Fibroblast of lung (primary cell): ENCODE results near the gene PCGF3. TPM values are rescaled to one million over a fixed set of nuclear protein-coding genes. Genes with fewer than 3 reads are reported as not detected.
A peak's percentile ranks its signal among the peaks of the same experiment; 100 is the strongest.

Experiments used
- DNase-seq, 2 donors: peaks; one replicate each; pipeline versions ENCODE4 v3.0.0 to v3.0.0-alpha.2; 2010; ENCODE audit warnings: low read depth in 2 of 2
- H2AFZ ChIP-seq: 2 replicates; pipeline ENCODE4 v1.5.1; 2012; ENCODE audit warnings: low read length, control low read depth, inconsistent platforms
- H3K27ac ChIP-seq: 2 replicates; pipeline ENCODE4 v1.5.1; 2011; ENCODE audit warnings: low read length, control low read depth; ENCODE audit not compliant: insufficient read depth
- H3K27me3 ChIP-seq: 2 replicates; pipeline ENCODE4 v1.5.1; 2011; ENCODE audit warnings: mild to moderate bottlenecking, low read length; ENCODE audit not compliant: control insufficient read depth, insufficient read depth
- H3K36me3 ChIP-seq: 2 replicates; pipeline ENCODE4 v1.5.1; 2011; ENCODE audit warnings: low read length; ENCODE audit not compliant: control insufficient read depth, insufficient read depth
- H3K4me1 ChIP-seq: 2 replicates; pipeline ENCODE4 v1.5.1; 2011; ENCODE audit warnings: low read length; ENCODE audit not compliant: control insufficient read depth, insufficient read depth; ENCODE audit errors: extremely low read depth
- H3K4me2 ChIP-seq: 2 replicates; pipeline ENCODE4 v1.5.1; 2011; ENCODE audit warnings: low read length, control low read depth; ENCODE audit not compliant: insufficient read depth; ENCODE audit errors: extremely low read depth
- H3K4me3 ChIP-seq, 4 experiments: fragments of 200-600 bp in 1 of 4; sonication (generic) in 1 of 4; replicated peaks in 1 of 4; 2 replicates each; pipeline ENCODE4 v1.5.1; 2011 to 2016; ENCODE audit warnings: low read length in 4 of 4, low read depth in 3 of 4, mild to moderate bottlenecking in 3 of 4, control low read depth in 2 of 4, inconsistent platforms in 1 of 4, mixed read lengths in 1 of 4; ENCODE audit not compliant: insufficient read depth in 1 of 4; ENCODE audit errors: control extremely low read depth in 1 of 4
- H3K79me2 ChIP-seq: 2 replicates; pipeline ENCODE4 v1.5.1; 2012; ENCODE audit warnings: mild to moderate bottlenecking, low read length, inconsistent platforms; ENCODE audit not compliant: control insufficient read depth, insufficient read depth
- H3K9ac ChIP-seq: 2 replicates; pipeline ENCODE4 v1.5.1; 2011; ENCODE audit warnings: mild to moderate bottlenecking, low read length, control low read depth; ENCODE audit not compliant: insufficient read depth
- H3K9me3 ChIP-seq: 2 replicates; pipeline ENCODE4 v1.5.1; 2012; ENCODE audit warnings: low read depth, low read length; ENCODE audit not compliant: control insufficient read depth, insufficient read depth
- H4K20me1 ChIP-seq: 2 replicates; pipeline ENCODE4 v1.5.1; 2011; ENCODE audit warnings: low read length; ENCODE audit not compliant: control insufficient read depth, insufficient read depth; ENCODE audit errors: extremely low read depth
- CTCF ChIP-seq, 2 donors: IDR thresholded peaks in 1 of 2; conservative IDR thresholded peaks in 1 of 2; 1 replicate in 1 of 2; 2 replicates in 1 of 2; pipeline ENCODE4 v1.5.1; 2011 to 2012; ENCODE audit warnings: low read length in 2 of 2, control low read depth in 1 of 2, inconsistent platforms in 1 of 2, low read depth in 1 of 2, mild to moderate bottlenecking in 1 of 2
- EZH2 ChIP-seq: IDR thresholded peaks from 2 replicates; pipeline ENCODE4 v1.5.1; 2012; ENCODE audit warnings: low read length, control low read depth, mild to moderate bottlenecking; ENCODE audit errors: missing control alignments
- polyA plus RNA-seq, 2 donors: library from polyadenylated mRNA; depleted of rRNA in 1 of 2; stranded (reverse) in 1 of 2; unstranded in 1 of 2; fragments of >200 nt; gene quantifications; 2 replicates each; pipeline ENCODE4 v1.2.1, GENCODE V29; 2011 to 2012; ENCODE audit warnings: missing spikeins in 1 of 2
- total RNA-seq: library from RNA; depleted of rRNA; stranded (reverse); fragments of >200 nt; gene quantifications from 2 replicates; pipeline ENCODE4 v1.2.1, GENCODE V29; 2014

PCGF3 gene
- total and polyA plus RNA-seq, 2 donors (not counting 1 experiment from before 2014, with no cell fraction given), result 24.8 to 27.1 TPM

- H3K79me2 ChIP-seq, result peaks cover 53% of the 10 kb centered on the region
- H4K20me1 ChIP-seq, result no peaks in the 10 kb centered on the region
- peaks cover 13% of the 10 kb centered on the region for H3K4me1 ChIP-seq
- H3K27ac ChIP-seq, result peak overlapping the region; percentile 50
- no peaks in the 10 kb centered on the region for H3K27me3 ChIP-seq
- H2AFZ ChIP-seq, result no peak overlapping the region
- H3K9me3 ChIP-seq, result no peaks in the 10 kb centered on the region
- H3K4me2 ChIP-seq, result peak overlapping the region; percentile 83
- H3K9ac ChIP-seq, result no peak overlapping the region
- TF ChIP-seq EZH2 (no peak), CTCF (conservative IDR thresholded peaks at IDR 0.05 in 1 of 2, IDR thresholded peaks at IDR 0.05 in 1 of 2; ENCODE audit: low read depth in 1 of 2, low read length in 2 of 2) (no peak)
- H3K36me3 ChIP-seq, result peaks cover 11% of the 10 kb centered on the region
- no peak for DNase-seq
- peak overlapping the region in 1 of 4 experiments; percentile 34 for H3K4me3 ChIP-seq
Measured at GRCh38 chr4:726838-727237, 21.2 kb downstream of the PCGF3 start.

GRCh38 chr4:727576-727975 lies 21.9 kb downstream of the PCGF3 start:
- no peak for DNase-seq
- Histone ChIP-seq H3K9me3 (no peaks in the 10 kb centered on the region), H3K27ac (no peak overlapping the region), H2AFZ (no peak overlapping the region), H3K36me3 (peaks cover 14% of the 10 kb centered on the region), H3K4me2 (no peak overlapping the region), H3K4me1 (peaks cover 11% of the 10 kb centered on the region), H3K79me2 (peaks cover 49% of the 10 kb centered on the region), H3K4me3 (no peak overlapping the region), H4K20me1 (no peaks in the 10 kb centered on the region), H3K27me3 (no peaks in the 10 kb centered on the region), H3K9ac (no peak overlapping the region)
- no peak for TF ChIP-seq EZH2
- no peak for TF ChIP-seq CTCF (conservative IDR thresholded peaks at IDR 0.05 in 1 of 2, IDR thresholded peaks at IDR 0.05 in 1 of 2; ENCODE audit: low read depth in 1 of 2, low read length in 2 of 2)

- H3K27ac ChIP-seq, result no peak overlapping the region
- peaks cover 27% of the 10 kb centered on the region for H3K36me3 ChIP-seq
- H3K79me2 ChIP-seq, result peaks cover 36% of the 10 kb centered on the region
- no peak for DNase-seq
- H2AFZ ChIP-seq, result no peak overlapping the region
- H3K27me3 ChIP-seq, result no peaks in the 10 kb centered on the region
- H3K9ac ChIP-seq, result no peak overlapping the region
- no peak overlapping the region for H3K4me3 ChIP-seq
- H4K20me1 ChIP-seq, result no peaks in the 10 kb centered on the region
- TF ChIP-seq EZH2, result no peak
- H3K4me2 ChIP-seq, result no peak overlapping the region
- peaks cover 6% of the 10 kb centered on the region for H3K4me1 ChIP-seq
- H3K9me3 ChIP-seq, result no peaks in the 10 kb centered on the region
Measured at GRCh38 chr4:729336-730315, 24.0 kb downstream of the PCGF3 start.
